HG02943 (cell line): ENCODE results near the gene FAM89B.

ENCODE experiments used
- ATAC-seq: cut with Tn5 transposase; IDR thresholded peaks from one replicate; pipeline ENCODE4 v1.9.1; 2021; ENCODE audit warnings: mild to moderate bottlenecking, low read depth, moderate library complexity; ENCODE audit not compliant: unreplicated experiment

The FAM89B gene

DNA sequence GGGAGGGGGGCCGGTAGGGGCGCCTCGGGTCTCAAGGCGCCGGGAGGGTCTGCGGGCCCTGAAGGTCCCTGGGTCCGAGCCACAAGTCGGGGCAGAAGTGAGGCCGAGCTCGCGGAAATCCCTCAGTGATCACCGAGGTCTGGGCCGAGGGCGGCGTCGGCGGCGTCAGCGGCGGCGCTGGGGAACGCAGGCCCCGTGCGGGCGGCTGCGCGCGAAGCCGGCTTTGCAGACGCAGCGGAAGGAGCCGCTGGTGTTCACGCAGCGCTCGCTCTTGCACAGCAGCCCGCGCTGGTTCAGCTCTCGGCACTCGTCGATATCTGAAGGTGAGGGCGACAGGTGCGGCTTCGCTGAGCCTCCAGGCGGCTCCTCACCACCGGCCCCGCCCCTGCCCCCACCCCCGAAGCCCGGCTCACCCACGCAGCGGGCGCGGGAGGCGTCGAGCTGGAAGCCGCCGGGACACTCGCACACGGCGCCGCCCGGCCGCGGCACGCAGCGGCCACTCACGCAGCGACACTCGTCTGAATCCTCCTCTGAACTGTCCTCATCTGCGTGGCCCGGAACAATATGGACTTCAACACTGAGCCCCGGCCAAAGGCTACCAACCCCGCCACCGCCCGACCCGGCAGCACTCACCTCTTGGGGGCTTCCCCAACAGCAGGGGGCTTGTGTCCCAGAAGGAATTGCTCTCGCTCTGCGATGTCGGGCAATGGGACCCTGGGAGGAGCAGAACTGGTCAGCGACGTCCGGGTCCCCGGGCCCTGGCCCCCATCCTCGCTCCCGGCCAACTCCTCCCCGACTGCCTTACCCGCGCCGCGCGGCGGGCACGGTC, 33.2 kb upstream of the FAM89B start:
- no peak for ATAC-seq

DNA sequence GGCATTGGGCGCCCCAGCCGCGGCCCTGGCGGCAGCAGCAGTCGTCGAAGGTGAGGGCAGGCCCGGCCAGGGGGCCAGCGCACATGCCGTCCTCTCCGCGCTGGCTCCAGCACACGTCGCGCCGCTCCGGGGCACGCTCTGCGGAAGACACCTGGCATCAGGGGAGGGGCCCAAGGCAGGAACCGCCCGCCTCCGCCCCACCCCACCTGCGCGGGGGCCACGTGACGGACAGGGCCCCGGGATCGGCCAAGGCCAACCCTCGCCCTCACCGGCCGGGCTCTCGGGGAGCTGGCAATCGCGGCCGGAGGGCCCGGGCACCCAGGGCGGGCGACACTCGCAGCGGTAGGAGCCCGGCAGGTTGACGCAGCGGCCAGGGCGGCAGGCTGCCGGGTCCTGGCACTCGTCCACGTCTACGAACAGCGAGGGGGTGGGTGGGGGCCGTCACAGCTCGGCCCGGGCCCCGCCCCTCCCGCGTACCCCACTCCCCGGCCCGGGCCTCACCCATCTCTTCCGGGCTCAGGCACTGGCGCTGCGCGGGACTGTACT, 32.5 kb upstream of the FAM89B start:
- peak; percentile 48 for ATAC-seq

DNA sequence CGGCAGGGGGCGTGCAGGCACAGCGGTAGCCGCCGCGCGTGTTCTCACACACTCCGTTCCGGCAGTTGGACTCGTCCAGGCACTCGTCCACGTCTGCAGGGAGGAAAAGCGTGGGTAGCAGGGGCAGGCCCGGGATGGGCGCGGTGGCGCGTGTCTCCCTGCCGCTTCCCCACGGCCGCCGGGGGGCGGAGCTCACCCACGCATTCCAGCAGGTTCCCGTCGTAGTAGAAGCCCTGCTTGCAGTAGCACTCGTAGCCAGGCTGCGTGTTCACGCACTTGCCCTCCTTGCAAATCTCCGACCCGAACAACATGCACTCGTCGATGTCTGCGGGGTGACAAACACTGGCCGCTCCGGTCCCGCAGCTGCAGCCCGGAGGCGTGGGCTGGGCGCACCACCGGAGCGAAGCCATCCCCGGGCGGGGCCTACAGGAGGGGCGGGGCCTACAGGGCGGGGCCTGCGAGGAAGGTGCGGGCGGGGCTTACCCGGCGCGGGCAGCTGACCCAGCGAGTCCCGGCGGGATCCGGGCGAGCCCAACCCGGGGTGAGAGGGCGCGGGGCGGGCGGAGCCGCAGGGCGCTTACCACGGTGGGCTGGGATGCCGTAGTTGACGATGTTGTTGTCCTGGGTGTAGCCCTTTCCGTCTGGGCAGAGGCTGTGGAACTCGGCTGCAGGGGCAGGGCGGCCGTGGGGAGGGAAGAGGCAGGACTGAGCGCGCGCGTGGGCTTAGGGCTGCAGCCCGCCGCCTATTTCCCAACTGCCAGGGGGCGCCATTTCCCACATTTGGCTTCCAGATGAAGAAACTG, 31.8 kb upstream of the FAM89B start:
- ATAC-seq = peak; percentile 63

DNA sequence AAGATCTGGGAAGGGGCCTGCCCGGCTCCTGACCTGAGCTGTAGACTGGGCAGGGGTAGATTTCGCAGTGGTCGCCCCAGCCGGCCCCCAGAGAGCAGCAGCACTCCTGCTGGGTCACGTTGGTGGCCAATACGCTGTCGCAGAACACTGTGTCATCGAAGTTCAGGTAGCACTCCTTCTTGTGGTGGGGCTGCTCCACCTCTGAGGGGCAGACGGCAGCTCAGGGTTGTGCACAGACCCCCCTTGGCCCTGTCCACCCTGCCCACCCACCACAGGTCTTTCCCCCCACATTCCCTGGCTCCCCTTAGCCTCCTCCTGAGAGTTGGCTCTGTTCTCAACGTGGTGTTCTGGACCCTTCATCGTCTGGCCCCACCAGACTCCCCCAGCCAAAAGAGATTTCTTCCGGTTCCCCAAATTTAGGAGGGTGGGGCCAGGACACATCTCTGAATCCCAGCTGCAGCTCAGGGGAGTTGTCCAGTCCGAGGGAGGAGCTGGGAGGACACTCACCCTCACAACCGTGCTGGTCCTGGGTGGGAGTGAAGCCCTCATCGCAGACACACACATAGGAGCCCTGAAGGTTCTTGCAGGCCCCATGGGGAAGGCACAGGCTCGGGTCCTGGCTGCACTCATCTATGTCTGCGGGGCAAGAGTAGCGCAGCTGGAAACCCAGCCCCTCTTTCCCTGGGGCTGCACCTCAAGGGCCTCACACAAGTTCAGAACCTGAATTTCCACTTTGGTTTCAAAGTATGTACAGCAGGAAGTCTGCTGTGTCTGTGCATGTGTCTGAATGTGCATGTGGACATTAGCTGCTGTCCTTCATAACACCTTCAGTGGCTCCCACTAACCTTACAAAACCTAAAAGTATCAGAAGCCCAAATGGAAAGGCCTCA, 31.0 kb upstream of the FAM89B start:
- ATAC-seq = no peak

DNA sequence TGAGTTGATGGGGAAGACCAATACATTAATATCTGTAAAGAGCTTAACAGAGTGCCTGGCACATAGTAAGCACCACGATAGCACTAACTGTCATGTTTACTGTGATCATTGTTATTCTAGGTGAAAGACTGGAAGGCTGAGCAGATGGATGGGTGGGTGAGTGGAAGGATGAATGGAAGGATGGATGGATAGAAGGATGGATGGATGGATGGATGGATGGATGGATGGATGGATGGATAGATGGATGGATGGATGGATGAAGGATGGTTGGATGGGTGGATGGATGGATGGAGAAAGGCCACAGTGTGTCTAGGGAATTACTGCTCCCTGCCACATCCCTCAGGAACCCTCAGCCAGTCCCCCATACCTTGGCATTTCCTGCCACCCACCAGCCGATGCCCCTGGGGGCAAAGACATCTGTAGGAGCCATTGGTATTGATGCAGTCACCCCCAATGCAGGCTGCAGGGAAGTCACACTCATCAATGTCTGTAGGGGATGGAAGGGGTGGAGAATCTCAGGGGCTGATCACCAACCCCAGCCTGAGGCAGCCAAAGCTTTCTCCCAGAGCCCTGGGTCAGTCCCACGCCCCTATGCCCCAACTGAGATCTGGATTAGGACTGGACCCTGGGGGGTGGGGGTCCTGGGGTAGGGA, 29.5 kb upstream of the FAM89B start:
- no peak for ATAC-seq

DNA sequence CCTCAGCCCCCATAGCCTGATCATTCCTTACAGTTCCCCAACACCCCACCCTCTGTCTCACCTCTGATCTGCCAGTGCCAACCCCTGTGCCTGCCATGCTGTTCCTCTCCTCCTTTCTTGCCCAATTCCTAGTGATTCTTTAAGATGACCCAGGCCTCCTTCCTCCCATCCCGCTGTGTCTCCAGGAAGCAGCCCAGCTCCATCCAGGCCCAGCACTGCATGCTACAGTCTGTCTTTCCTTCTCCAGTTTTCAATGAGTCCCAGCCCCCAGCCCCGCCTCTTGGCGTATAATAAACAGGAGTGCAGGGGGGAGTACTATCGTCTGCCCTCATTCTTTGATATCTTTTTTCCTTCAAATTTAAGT, 26.5 kb upstream of the FAM89B start:
- ATAC-seq = no peak

DNA sequence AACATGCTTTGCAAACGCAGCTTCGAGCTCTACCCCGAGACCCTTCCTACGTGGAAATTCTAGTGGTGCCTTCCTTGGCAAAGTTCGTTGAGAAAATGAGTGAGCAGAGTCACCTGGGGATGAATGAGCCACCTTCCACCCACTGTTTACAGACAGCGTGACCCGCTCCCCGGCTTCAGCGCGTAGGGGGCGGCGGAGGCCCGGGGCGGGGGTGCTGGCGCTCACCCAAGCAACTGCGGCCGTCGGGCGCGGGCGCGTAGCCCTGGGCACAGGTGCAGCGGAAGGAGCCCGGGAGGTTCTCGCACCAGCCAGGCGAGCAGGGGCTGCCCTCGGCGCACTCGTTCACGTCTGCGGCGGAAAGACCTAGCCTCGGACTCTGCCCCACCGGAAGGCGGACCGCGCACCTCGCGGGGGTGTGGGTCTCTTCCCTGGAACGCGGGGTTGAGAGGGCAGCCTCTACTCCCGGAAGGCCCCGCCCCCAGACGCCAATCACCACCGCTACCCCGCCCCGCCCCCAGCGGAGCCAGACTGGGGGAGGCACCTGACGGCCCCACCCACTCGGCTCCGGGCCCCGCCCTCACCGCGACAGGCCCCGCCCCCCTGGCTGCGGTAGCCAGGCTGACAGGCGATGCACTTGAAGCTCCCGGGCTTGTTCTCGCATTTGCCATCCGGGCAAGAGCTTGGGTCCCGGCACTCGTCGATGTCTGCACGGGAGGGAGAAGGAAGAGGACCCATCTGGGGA, 25.9 kb upstream of the FAM89B start:
- ATAC-seq = peak; percentile 64

DNA sequence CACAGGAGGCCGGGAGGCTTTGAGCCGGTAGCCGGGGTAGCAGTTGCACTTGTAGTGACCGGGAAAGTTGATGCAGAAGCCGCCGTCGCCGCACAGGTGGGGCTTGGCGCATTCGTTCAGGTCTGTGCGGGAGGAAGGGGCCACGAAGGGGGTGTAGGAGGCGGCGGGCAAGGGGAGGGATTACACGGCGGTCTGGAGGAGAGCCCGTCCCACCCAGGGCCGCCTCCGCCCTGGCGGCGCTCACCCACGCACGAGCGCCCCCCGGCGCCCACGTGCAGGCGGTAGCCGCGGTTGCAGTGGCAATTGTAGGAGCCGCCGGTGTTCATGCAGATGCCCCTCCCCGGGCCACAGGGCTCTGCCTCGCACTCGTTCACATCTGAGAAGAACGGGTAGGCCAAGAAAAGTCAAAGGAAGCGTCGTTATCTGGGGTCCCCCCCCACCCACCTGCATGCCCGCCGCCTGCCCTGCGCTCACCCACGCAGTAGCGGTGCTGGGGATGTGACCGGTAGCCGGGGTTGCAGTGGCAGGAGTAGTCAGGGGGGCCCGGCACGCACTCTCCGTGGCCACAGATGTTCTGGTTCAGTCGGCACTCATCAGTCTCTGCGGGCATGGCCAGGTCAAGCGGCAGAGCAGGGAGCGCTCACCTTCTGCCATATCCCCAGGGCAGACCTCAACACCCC, 24.8 kb upstream of the FAM89B start:
- ATAC-seq = no peak

DNA sequence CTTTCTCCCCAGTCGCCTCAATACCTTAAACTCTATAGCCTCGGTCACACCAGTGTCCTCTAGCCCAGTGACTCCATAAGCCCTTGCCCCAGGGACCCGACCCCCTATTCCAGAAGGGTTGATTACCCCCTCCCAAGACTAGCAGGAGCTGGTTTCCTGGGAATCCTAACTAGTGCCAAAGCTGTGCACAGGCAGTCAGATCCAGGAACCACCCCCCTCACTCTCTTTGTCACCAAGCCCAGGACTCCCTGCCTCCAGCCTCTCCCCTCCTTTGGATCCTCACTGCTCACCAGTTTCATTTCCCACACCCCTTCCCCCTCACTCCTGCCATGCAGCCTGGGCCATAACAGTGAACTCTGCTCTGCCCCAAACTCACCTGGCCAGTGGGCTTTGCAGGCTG, 23.9 kb upstream of the FAM89B start:
- no peak for ATAC-seq

DNA sequence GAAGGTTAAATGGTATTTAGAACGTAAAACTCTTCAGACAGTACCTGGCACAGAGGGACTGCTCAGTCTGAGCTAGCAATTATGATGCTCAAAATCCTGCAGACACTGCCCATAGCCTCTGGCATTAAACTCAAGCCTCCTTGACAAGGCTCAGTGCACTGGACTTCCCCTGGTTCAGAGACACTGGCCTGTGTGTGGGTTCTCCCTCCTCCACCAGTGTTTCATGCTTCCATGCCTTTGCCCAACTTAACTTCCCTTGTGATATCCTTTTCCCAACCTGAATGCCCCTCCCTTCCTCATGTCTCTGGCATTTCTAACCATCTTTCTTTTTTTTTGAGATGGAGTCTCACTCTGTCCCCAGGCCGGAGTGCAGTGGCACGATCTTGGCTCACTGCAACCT, 23.2 kb upstream of the FAM89B start:
- ATAC-seq = no peak

DNA sequence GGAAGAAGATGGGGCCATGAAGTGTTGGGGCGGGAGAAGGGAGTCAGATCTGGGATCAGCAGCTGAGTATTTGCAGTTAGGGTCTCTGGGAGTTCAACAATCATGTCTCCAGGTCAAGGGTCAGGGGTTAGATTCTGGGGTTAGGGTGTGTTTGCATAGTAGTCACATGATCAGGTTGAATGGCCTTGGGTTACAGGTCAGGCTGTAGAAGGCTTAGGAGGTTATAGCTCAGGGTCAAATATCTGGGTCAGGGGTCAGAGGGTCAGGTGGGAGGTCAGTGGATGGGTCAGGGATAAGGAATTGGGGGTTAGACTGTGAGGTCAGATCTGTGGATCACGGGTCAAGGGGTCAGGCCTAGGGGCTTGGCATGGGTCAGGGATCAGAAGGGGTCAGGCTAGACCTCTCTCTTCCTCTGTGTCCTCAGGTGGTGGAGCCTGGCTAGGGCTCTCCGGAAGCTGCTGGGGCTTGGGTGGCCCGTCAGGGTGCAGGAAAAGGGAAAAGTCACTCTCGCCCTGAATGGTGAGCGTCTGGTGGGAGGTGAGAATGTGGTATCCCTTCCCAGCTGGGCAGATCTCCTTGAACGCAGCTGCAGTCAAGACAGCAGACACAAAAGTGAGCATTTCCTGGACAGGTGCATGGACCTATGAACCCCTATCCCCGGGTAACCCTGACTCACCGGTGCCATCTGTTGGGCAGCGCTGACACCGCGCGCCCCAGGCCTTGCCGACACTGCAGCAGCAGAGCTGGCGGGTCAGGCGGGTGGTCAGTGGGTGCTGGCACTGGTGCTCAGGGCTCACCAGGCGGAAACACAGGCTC, 20.6 kb upstream of the FAM89B start:
- no peak for ATAC-seq

DNA sequence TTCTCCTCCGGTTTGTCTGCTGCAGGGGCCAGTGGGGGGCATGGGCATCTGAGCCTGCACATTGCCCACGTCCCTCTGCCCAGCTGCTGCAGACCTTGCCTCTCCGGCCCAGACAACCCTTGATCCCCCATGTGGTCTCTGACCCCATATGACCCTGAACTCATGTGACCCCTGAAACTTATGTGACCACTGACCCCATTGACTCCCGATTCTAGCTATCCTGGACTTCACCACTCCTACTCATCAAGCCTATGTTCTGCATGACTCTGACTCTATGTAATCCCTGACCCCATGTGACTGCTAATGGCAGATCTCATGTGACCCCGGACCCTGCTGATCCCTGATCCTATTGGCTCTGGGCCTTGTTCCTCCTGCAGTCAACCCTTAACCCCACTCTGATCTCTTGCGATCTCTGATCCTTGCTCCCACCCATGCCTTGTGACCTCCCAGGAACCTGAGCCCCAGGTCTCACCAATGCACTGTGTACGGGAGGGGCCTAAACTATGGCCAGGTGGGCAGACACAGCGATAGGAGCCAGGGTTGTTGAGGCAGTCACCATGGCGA, 19.9 kb upstream of the FAM89B start:
- no peak for ATAC-seq

DNA sequence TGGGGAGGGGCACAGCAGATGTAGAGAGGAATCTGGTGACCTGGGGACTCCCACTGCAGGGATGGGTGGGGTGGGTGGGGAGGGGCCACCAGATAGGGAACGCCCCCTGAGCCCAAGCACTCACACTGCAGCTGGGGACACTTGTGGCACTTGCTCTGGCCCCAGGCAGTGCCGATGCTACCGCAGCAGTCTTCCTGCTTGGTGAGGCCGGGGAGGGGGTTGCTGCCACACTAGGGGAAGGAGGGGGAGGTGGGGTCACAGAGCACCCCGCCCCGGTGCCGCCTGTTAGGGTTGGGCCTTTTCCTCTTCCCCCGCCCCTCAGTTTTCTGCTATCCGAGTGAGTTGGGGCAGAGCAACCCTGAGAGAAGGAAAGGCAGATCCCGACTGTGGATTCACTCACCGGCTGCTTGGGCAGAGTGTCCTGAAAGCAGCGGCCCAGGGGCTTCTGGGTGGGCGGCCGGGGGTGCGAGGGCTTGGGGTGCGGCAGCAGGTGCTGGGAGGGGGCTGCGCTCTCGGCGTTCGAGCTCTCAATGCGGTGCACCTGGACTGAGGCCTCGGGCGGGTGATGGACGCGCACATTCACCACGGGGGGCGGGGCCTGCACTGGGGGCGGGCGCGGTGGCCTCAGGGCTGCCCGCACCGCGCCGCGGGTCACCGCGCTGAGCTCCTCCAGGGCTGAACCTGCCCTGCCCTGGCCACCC, 18.9 kb upstream of the FAM89B start:
- no peak for ATAC-seq

DNA sequence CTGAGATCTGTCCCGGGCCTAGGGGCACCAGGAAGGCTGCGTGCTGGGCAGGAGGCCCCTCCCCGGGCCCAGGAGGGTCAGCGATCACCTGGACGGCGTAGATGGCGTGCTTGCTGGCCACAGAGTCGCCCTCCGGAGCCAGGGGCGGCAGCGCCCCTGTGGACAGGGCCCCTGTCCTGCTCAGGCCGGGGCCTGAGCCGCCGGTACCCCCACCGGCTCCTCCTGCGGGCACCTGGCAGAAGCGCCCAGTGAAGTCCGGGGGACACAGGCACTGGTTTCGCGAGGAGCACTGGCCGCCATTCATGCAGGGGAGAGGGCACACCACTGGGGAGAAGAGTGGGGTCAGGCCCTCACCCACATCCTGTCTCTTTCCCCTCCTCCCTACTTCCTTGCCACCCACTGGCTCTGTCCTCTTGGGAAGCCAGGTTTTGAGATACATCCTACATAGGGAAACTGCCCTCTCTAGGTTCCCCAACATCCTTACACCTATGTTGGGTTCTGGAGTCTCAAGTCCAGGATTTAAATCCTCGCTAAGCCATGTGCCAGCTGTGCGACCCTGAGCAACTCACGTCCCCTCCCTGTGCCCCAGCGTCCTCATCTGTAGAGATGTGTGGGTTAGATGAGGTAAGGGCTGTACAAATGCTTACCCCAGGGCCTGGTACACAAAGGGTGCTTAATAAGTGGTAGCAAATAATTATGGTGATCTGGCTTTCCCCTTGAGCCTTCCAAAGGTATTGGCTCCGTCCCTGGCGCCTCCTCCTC, 18.1 kb upstream of the FAM89B start:
- ATAC-seq = no peak

DNA sequence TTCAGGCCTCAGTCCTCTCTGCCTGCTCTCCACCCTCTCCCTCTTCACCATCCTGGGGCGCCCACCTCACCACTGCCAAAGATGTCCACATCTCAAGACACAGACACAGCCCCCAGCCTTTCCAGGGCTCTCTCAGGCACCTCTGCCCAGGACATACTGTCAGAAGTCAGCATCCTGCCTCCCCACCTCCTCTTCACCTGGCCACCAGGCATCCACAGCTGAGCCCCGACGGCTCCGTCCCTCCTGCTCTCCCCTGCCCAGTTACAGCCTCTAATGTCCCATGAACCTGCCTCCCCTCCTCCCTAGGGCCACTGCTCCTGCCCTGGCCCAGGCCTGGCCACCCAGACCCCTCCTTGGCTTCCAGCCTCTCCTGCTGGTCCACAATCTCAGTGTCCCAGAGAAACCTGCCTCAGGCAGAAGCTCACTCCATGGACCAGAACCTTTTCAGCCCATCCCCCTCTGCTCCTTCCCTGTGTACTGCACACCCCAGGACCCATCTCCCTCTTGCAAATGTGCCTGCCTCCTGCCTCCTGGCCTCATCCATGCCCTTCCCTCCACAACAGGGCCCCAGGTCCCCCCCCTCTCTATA, 17.4 kb upstream of the FAM89B start:
- ATAC-seq = no peak

DNA sequence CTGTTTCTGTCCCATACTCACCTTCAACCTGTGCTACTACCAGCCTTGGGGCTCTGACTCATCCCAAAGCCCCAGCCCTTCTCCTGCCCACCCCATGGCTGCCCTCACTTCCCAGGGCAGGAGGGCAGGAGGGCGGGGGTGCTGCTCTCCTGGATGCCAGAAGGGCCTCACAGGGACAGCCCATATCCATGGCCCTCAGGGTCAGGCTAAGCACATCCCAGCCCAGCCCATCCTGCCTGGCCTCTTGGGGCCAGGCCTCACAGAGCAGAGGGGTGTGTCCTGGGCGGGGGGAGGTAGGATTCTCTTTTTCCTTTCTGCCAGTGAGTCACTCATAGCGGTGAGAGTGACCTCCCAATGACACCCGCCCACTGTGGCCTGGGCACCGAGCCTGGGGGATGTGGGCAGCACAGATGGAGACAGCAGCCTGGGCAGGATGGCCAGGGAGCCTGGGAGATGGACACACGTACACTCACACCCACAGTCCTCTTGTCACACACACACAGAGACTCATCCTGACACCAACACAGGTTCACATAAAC, 16.6 kb upstream of the FAM89B start:
- no peak for ATAC-seq
